Stimulated activated CD8-positive, alpha-beta memory T cell treated with anti-CD3 and anti-CD28 coated beads, Interleukin-4, amount 100 ng/mL, for 4 hours (primary cell): ENCODE results near the gene UPP2.

Experiments used
- DNase-seq, 2 donors: peaks; one replicate each; pipeline ENCODE4 v3.0.0-alpha.2; 2020; ENCODE audit warnings: low read depth in 2 of 2, low spot score in 1 of 2

UPP2 gene

DNA sequence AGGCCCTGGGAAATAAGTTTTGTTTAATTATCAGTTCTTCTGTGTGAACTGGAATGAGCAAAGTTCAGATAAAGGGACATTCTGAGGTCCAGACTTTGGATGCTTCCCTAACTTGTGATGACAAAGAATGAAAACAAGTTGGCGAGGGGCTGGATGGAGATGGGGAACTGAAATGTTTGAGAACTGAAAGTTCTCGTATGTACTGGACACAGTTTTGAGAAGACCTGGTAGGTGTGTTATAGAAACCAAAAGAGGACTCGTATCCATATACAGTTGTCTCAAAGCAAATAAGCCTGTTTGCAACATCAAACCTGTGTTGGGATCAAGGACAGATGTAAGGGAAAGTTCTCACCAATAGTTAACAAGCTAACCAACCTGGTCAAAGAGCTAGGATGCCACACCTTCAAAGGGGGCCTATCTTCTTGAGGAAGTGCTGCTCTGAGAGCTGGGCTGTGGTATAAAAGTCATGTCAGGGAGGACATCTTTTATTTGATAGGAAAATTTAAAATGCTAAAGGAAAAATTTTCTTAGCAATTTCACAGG is at the start of gene UPP2:
TSS of gene UPP2 (plus strand) at position 493 of the 543 bp plus-strand sequence. CDS start 188 bp downstream, outside the sequence.
- DNase-seq = no peak

DNA sequence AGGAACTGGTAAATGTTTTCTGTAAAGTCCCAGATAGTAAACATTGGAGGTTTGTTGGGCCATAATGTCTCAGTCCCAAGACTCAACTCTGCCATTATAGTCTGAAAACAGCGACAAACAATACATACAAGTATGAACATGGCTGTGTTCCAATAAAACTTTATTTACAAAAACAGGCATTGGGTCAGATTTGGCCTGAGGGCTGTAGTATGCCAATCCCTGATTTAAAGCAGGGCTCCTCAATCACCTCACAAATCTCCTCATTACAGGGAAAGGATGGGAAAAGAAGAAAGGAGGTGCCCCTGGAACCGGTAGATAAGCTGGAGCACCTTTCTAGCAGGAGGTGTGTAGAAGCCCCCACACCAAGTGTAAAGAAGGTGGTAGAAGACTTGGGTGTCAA is 48.9 kb upstream of the UPP2 start:
- no peak for DNase-seq

DNA sequence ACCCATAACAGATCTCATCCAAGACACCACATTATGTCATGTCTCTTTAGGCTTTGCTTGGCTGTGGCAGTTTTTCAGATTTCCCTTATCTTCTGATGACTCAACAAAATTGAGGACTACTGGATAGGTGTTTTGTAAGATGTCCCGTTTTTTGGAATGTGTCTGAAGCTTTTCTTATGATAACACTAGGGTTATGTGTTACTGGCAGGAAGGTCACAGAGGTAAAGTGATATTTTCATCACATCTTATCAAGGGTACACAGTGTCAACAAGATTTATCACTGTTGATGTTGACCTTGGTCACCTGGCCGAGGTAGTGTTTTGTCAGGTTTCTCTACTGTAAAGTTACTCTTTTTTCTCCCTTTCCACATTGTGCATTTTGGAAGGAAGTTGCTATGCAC is 44.8 kb upstream of the UPP2 start:
- DNase-seq = no peak

DNA sequence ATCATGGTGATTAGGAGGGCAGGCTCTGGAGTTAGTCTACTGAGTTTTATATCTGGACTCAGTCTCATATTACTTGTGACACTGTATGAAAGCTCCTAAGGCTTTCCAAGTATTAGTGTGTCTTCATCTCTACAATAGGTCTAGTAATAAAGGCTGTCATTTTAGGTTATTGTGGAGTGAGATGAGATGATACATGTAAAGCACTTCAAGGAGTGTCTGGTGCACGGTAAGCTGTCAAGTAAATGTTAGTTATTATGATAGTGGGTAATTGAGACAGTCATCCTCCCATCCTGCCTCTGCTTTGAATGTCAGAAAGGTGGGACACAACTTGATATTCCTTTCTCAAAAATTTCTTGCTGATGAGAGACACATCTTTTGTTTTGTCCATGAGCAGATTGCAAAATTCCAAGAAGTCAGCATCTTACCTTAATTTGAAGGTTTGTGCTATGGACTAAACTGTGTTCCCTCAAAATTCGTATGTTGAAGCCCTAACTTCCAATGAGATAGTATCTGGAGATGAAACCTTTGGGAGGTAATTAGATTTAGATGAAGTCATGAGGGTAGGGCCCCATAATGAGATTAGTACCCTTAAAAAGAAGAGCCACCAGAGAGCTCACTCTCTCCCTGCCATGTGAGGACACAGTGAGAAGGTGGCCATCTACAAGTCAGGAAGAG is 41.4 kb upstream of the UPP2 start:
- DNase-seq = no peak

DNA sequence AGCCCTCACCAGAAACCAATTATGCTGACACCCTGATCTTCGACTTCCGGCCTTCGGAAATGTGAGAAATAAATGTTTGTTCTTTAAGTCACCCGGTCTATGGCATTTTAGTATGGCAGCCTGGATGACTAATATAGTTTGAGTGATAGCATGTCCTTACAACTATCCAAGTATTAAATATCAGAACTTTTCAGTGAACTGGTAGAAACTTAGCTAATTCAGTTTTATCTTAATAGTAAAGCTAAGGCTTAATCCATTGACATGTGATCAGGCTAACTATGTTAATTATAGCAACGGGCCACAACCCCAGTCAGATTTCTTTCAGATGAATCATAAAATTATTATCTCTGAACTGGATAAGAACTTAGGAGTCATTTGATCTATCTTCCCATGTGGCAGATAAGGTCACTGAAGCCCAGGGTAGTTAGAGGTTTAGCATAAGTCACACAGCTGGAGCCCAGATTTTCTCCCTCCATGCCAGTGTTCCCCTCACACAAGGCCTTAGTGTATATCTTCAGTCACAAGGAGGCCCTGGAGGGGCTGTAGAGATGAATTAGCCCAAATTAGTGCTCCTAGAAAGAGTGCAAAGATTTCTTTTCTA is 40.7 kb upstream of the UPP2 start:
- no peak for DNase-seq

DNA sequence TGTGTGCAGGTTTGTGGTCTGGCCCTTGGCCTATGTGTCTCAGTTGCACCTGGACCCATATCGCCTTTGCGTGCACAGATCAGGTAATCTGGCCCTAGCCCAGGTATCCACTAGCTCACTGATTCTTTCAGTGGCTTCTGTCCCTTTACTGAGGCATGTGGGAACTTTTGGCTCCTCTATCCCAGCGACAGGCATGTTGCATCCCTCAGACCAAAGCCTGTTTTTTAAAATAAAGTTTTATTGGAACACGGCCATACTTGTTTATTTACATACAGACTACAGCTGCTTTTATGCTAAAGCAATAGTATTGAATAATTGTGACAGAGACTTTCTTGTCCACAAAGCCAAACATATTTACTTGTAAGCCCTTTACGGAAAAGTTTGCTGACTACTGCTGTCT is 39.9 kb upstream of the UPP2 start:
- DNase-seq = no peak

DNA sequence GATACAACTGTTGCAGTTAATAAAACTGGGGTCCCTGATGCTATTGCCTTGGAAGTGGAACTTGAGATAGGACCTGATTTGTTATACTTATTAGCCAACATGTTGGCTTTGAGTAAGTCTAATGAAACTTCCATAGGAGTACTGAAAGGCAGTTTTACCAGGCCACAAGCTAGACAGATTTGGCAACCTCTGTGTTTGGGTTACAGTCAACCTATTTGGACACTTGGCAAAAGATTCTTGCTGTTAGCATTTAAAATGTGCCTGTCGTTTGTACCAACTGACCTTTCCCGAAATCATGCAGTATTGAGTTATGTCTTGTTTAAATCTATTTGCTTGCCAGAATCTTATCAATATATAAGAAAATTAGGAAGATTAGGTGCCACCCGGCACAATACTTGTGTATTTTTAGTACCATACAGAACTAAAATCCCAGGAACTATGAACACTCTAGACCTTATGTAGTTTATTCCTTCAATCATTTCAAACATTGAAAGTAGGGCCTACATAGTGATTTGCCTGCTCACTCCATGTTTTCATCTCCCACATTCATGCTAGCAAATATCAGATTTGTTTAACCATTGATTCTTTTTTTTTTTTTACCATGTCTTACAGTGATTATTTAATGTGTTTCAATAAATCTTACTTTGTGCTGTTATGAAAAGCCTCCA is 35.5 kb upstream of the UPP2 start:
- no peak for DNase-seq

DNA sequence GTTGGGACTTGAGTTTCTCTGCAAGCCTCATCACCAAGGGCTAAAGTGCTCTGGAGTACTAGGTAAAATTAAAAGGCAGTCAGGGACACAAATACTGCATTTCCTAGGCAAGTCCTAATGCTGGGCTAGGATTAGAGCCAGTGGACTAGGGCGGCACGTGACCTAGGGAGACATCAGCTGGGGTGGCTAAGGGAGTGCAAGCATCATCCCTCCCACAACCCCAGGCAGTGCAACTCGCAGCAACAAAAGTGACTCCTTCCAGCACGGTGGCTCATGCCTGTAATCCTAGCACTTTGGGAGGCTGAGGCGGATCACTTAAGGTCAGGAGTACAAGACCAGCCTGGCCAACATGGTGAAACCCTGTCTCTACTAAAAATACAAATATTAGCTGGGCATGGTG is 30.7 kb upstream of the UPP2 start:
- DNase-seq = no peak

GRCh38 chr2:158072361-158072760 is 29.3 kb upstream of the UPP2 start:
- no peak for DNase-seq

- no peak for DNase-seq
Observed at GRCh38 chr2:158079672-158080071, 22.0 kb upstream of the UPP2 start.

DNA sequence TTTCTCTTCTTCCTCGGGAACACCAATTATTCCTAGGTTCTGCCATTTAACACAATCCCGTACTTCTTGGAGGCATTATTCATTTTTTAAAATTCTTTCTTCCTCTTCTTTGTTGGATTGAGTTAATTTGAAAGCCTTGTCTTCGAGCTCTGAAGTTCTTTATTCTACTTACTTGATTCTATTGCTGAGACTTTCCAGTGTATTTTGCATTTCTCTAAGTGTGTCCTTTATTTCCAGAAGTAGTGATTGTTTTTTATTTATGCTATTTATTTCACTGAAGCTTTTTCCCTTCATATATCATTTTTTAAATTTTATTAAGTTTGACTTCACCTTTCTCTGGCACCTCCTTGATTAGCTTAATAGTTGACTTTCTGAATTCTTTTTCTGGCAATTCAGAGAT is 13.6 kb upstream of the UPP2 start:
- no peak for DNase-seq

GRCh38 chr2:158089322-158089721 is 12.4 kb upstream of the UPP2 start:
- DNase-seq = no peak

GRCh38 chr2:158091647-158092046 is 10.0 kb upstream of the UPP2 start:
- DNase-seq = no peak

DNA sequence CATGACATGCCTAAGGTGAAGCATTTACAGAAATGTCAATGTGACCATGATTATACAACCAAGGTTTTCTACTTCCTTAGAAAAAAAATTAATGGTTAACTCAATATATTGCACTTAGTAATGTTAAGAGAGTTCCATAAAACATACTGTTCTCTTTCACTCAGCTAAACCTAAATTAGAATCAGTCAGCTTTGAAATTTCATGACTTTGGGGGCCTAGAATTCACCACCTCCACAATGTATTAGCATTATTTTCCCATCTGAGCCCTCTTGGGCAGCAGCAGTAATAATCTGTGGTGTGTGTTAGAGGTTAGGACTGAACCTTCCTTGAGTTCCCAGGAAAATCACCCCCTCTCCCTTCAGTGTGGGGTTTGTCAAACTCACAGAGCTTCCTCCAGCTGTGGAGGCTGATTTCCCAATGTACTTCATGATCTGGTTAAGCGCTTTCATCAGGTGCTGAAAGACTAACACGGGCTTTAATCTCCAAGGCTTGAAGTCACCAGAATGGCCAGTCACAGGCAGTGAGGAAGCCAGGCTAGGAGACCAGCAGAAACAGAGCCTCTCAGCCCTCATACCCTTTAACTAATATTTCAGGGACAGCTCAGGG is 7.1 kb upstream of the UPP2 start:
- no peak for DNase-seq

DNA sequence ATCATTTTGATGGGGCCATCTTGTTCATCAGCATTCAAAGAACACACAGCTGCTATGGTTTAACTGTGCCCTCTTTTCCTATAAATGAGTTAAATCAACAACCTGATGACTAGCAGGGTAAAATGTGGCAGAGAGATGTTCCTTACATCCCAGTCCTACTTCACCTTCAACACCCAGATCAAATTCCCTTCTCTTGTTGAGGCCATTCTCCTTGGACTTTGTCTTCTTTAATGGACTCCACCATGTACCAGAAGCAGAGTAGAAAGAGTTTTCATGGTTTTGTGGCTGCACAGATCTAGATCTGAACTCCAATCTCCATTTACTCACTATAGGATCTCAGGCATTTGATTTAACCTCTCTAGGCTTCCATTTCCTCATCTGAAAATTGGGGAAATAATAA is 6.4 kb upstream of the UPP2 start:
- no peak for DNase-seq

GRCh38 chr2:158095912-158096311 is 5.8 kb upstream of the UPP2 start:
- DNase-seq = no peak

DNA sequence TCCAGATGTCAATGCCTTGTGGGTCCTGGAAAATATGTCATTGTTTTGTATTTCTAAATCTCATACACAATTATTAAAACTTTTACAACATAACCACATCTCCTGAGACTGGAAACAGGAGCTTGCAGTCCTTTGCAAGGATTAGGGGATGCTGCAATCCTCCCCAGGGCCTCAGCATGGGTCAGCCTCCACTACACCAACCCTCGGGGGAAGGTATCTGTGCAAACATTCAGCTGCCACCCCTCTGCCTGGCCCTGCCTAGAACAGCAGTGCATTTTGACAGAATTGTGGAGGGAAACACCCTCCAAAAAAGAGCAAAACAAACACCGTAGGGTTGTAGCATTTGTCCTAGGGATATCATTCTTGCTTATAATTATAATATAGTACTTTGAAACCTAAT is 4.2 kb upstream of the UPP2 start:
- no peak for DNase-seq

GRCh38 chr2:158098178-158098577 is 3.5 kb upstream of the UPP2 start:
- no peak for DNase-seq

DNA sequence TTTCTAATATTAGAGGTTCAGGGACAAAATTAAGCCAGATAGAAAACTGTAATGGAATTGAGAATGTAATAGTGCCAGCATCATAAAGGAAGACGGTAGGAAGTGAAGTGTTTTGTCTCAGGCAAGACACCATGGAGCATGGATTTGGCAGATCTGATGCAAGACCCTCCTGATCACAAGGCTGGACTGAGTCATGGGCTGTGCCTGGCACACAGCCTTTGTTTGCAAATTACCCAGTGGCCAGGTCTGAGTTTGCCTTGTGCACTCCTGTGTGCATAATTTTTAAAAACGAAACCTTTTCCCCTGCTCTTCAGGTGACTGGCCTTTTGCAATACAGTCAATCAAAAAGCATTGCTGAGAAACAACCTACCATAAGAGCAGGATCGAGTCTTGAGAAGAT is 2.0 kb upstream of the UPP2 start:
- DNase-seq = no peak

GRCh38 chr2:158100411-158100810 is 1.3 kb upstream of the UPP2 start:
- DNase-seq = no peak

DNA sequence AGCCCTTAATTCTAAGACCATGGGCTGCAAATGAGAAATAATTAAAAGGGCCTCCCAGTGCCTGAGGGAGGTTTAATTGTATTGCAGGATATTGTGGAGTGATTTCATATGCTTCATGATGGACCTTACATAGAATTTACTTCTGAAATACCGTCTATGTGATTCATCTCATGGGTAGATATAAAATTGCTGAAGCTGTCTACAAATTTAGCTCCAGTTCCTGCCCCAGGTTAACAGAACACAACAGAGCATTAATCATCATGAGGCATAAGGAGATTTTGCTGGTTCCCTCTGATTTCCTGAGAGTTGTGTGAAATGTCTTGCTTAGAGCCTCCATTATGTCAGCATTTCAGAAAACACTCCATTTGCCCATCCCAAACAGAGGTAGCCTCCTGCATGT is 770 bp downstream of the UPP2 start:
- no peak for DNase-seq

GRCh38 chr2:158103411-158104012 is 1.8 kb downstream of the UPP2 start:
- no peak for DNase-seq
